Prostate gland (tissue), 2 donors: ENCODE results near the gene GEMIN2. TPM values are rescaled to one million over a fixed set of nuclear protein-coding genes. Genes with fewer than 3 reads are reported as not detected.
"Not testable (repeated sequence)": the region's sequence is repeated elsewhere in the genome, so short reads cannot be mapped to it uniquely, and the experiment has no call there.

Experiments
- DNase-seq: peaks from one replicate; pipeline ENCODE4 v3.0.0-alpha.2; 2019; ENCODE audit warnings: low spot score
- H3K27ac ChIP-seq, 2 donors: fragments of 200-600 bp; sonication (generic); 2 replicates each; pipeline ENCODE4 v1.5.1; 2017 to 2019
- H3K27me3 ChIP-seq: fragments of 200-600 bp; sonication (generic); replicated peaks from 2 replicates; pipeline ENCODE4 v1.5.1; 2019; ENCODE audit not compliant: insufficient read depth
- H3K36me3 ChIP-seq, 2 donors: fragments of 200-600 bp; sonication (generic); 1 replicate in 1 of 2; 2 replicates in 1 of 2; pipeline versions ENCODE4 v1.5.1 to v1.8.1; 2017 to 2019
- H3K4me1 ChIP-seq: fragments of 200-600 bp; sonication (generic); replicated peaks from 2 replicates; pipeline ENCODE4 v1.5.1; 2019
- H3K4me3 ChIP-seq, 2 donors: fragments of 200-600 bp; sonication (generic); 2 replicates each; pipeline ENCODE4 v1.5.1; 2017 to 2019
- H3K9me3 ChIP-seq: fragments of 200-600 bp; sonication (generic); 2 replicates; pipeline ENCODE4 v1.5.1; 2017
- CTCF ChIP-seq, 4 experiments: fragments of 200-600 bp in 2 of 4; fragments of 450-650 bp in 2 of 4; sonication (generic) in 2 of 4; IDR thresholded peaks; 1 replicate in 3 of 4; 2 replicates in 1 of 4; pipeline ENCODE4 v1.5.1; 2016 to 2019; ENCODE audit warnings: antibody characterized with exemption in 4 of 4, mild to moderate bottlenecking in 2 of 4, moderate library complexity in 2 of 4
- POLR2A ChIP-seq: fragments of 450-650 bp; IDR thresholded peaks from one replicate; pipeline ENCODE4 v1.6.1; 2016; ENCODE audit warnings: antibody characterized with exemption, mild to moderate bottlenecking
- POLR2AphosphoS5 ChIP-seq: sonication (generic); formaldehyde crosslinking; IDR thresholded peaks from one replicate; pipeline ENCODE4 v1.6.1; 2017; ENCODE audit warnings: antibody characterized with exemption
- WGBS: methylation state at CpG from one replicate; pipeline ENCODE4 v1.1.5; 2018; 5-methylcytosine and 5-hydroxymethylcytosine counted together
- intact Hi-C: fragments of 100-400 bp; cut with DNase I; formaldehyde crosslinking; loops from one replicate; pipeline ENCODE4 v1.14.2; 2022
- total RNA-seq, 2 donors: library from RNA; depleted of rRNA; stranded (reverse); fragments of >200 nt; gene quantifications; one replicate each; pipeline ENCODE4 v1.1.0, GENCODE V29; 2016

The GEMIN2 gene
- total RNA-seq, 2 donors from 2014 or later = 13.2 to 22.3 TPM

- no peaks in the 10 kb centered on the region for H3K4me1 ChIP-seq
- no peaks in the 10 kb centered on the region for H3K36me3 ChIP-seq
- H3K9me3 ChIP-seq = no peaks in the 10 kb centered on the region
- no peak overlapping the region for H3K4me3 ChIP-seq
- intact Hi-C loops = no loop called here
- H3K27ac ChIP-seq = no peak overlapping the region
- no peak for TF ChIP-seq CTCF (IDR thresholded peaks at IDR 0.05)
- no peak for TF ChIP-seq POLR2A
- TF ChIP-seq POLR2AphosphoS5 = no peak
- 55% methylated on average over 12 of the region's 12 CpGs for WGBS
- no peak for DNase-seq
- H3K27me3 ChIP-seq = no peaks in the 10 kb centered on the region
Measured at GRCh38 chr14:39109893-39110715, 4.0 kb upstream of the GEMIN2 start.

- intact Hi-C loops = no loop called here
- H3K27me3 ChIP-seq = no peaks in the 10 kb centered on the region
- H3K4me1 ChIP-seq = no peaks in the 10 kb centered on the region
- 79% methylated on average over 3 of the region's 3 CpGs for WGBS
- DNase-seq = no peak
- H3K4me3 ChIP-seq = peak overlapping the region; percentile 51 to 56
- peak overlapping the region; percentile 70 to 72 for H3K27ac ChIP-seq
- H3K36me3 ChIP-seq = no peaks in the 10 kb centered on the region
- no peaks in the 10 kb centered on the region for H3K9me3 ChIP-seq
- TF ChIP-seq POLR2AphosphoS5 (no peak), POLR2A (no peak), CTCF (IDR thresholded peaks at IDR 0.05) (no peak)
Measured at GRCh38 chr14:39113685-39114072, 444 bp upstream of the GEMIN2 start.

GRCh38 chr14:39122330-39123138 lies 8.4 kb downstream of the GEMIN2 start:
- Histone ChIP-seq H3K4me3 (no peak overlapping the region), H3K9me3 (no peaks in the 10 kb centered on the region), H3K27me3 (no peaks in the 10 kb centered on the region), H3K27ac (peak overlapping the region; percentile 19 to 58), H3K36me3 (no peaks in the 10 kb centered on the region), H3K4me1 (no peaks in the 10 kb centered on the region)
- intact Hi-C loops = no loop called here
- TF ChIP-seq CTCF (IDR thresholded peaks at IDR 0.05) (no peak), POLR2A (no peak), POLR2AphosphoS5 (no peak)
- DNase-seq = no peak
- WGBS = 67% methylated on average over 3 of the region's 3 CpGs

GRCh38 chr14:39137835-39138234 lies 23.7 kb downstream of the GEMIN2 start:
- H3K4me1 ChIP-seq, DNase-seq, H3K4me3 ChIP-seq, intact Hi-C loops, H3K36me3 ChIP-seq, H3K9me3 ChIP-seq, H3K27ac ChIP-seq, H3K27me3 ChIP-seq: not testable (repeated sequence)
- WGBS = 84% methylated on average over 8 of the region's 8 CpGs

- no peak for DNase-seq
- Histone ChIP-seq H3K27ac (no peak overlapping the region), H3K27me3 (no peaks in the 10 kb centered on the region), H3K9me3 (no peaks in the 10 kb centered on the region), H3K36me3 (no peaks in the 10 kb centered on the region), H3K4me3 (no peak overlapping the region), H3K4me1 (no peaks in the 10 kb centered on the region)
- TF ChIP-seq POLR2AphosphoS5 = no peak
- no peak for TF ChIP-seq POLR2A
- TF ChIP-seq CTCF (IDR thresholded peaks at IDR 0.05) = no peak
- 68% methylated on average over 1 of the region's 1 CpG for WGBS
- intact Hi-C loops = no loop called here
Measured at GRCh38 chr14:39138440-39138839, 24.3 kb downstream of the GEMIN2 start.
